Measurements from ENCODE around the gene PLAU.
"Not testable (repeated sequence)": the region's sequence is repeated elsewhere in the genome, so short reads cannot be mapped to it uniquely, and the experiment has no call there.

Gene PLAU

DNA sequence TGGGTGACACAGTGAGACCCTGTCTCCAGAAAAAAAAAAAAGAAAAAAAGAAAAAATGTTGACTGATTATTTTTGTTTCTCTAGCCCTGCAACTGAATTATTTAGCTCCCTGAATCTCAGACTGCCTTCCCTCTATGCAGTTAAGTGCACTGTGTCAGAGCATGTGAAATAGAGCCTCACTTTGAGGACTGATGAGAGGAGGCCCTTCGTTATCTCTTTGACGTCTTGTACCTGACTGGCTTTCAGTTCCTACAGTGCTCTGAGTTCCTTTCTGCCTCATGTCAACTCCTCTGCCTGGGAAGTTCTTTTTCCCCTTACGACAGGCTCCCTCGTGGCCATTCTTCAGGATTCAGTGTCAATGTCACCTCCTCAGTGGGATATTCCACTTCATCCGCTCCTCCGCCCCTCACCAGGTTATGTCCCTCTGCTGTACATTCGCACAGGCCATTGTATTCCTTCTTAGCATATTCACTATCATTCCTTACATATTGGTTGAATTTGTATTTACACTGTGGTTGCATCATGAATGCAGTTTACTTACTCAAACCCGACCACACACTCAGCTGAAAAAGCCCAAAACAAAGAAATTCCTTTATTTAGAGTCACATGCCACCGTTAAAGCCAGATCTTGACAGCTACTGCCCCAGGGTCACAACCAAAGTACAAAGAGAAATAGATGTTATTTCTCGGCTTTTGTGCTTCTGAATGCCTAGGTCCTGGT is 18.5 kb upstream of the PLAU start:
- in situ Hi-C loops (cut with HindIII; ENCODE audit: low pct_unique_long_range_greater_than_20kb, low sequenced_read_pairs), result no loop called here
- TF ChIP-seq JUND (IDR thresholded peaks at IDR 0.05; ENCODE audit: low read depth), result no peak
- DNase-seq (ENCODE audit: low read depth in 1 of 2, low spot score in 1 of 2), result no peak

DNA sequence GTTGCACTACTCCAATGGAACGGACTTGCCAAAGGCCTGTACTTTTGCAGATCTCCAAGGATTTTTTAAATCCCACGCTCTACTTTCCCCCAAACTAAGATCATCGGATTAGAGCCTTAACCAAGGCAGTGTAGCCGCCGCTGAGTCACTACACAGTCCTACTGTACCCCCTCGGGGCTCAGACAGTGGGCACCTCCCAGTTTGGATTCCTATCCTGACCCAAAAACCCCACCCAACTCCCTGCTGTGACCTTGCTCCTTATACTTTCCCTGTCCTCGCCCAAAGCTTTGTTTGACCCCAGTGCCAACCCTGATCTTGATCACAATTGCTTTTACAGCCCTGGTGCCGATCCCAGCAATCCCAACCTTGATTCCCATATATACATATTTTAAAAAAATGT is 17.5 kb upstream of the PLAU start:
- DNase-seq (ENCODE audit: low read depth in 1 of 2, low spot score in 1 of 2), result no peak
- in situ Hi-C loops (cut with HindIII; ENCODE audit: low pct_unique_long_range_greater_than_20kb, low sequenced_read_pairs), result no loop called here
- TF ChIP-seq JUND (IDR thresholded peaks at IDR 0.05; ENCODE audit: low read depth), result no peak

DNA sequence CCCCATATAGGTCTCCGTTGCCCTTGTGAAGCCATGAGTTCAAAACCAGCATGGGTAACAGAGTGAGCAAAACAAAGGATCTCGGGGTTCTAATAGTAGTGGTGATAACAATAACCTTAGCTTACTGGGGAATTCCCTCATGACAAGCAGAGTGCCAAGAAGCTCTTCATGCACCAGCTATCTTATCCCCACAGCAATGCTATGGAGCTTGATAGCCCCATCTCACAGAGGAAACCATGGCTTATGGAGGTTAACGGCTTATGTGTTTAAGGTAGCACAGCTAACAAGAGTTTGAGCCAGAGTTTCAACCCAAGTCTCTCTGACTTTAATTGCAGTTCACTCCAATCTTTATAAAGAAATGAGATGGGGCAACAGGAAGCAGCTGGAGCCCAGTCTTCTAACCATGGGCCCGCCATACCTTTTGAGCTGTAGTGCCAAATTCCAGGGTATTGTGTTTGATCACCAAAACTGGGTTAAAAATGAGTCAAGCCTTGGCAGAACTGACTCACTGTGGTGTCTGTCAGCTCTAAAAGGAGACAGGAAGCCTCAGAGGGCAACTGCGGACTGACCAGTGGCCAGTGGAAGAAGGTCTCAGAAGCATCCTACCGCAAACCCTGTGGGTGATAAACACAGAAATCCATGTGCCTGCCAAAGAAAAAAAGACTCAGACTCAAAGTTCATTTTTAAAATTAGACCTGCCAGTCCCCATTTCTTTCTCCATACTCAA is 16.5 kb upstream of the PLAU start:
- no peak for TF ChIP-seq JUND (IDR thresholded peaks at IDR 0.05; ENCODE audit: low read depth)
- in situ Hi-C loops (cut with HindIII; ENCODE audit: low pct_unique_long_range_greater_than_20kb, low sequenced_read_pairs), result no loop called here
- DNase-seq (ENCODE audit: low read depth in 1 of 2, low spot score in 1 of 2), result no peak

DNA sequence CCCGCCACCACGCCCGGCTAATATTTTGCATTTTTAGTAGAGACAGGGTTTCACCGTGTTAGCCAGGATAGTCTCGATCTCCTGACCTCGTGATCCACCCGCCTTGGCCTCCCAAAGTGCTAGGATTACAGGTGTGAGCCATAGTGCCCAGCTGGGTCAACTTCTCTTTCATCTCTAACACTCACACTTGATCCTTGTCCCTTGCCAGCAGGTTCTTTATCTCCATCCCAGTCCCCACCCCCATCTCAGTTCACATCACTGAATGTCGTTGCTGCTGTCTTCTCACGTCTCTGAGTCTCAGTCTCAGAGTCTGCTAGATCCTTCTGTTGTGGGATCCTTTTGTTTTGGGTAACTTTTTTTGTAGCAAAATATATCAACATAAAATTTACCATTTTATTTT is 15.6 kb upstream of the PLAU start:
- in situ Hi-C loops (cut with HindIII; ENCODE audit: low pct_unique_long_range_greater_than_20kb, low sequenced_read_pairs), result not testable (repeated sequence)

DNA sequence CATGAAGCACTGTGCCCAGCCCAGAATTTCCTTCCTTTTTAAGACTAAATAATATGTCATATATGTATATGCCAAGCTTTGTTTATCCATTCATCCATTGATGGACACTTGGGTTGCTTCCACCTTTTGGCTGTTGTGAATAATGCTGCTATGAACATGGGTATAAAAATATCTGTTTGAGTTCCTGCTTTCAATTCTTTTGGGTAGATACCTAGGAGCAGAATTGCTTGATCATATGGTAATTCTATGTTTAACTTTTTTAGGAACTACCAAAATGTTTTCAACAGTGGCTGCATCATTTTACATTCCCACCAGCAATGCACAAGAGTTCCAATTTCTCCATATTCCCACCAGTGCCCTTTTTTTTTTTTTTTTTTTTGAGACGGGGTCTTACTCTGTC is 13.2 kb upstream of the PLAU start:
- DNase-seq (ENCODE audit: low read depth in 1 of 2, low spot score in 1 of 2), result no peak
- in situ Hi-C loops (cut with HindIII; ENCODE audit: low pct_unique_long_range_greater_than_20kb, low sequenced_read_pairs), result no loop called here
- no peak for TF ChIP-seq JUND (IDR thresholded peaks at IDR 0.05; ENCODE audit: low read depth)

More for the DNA sequence above, 15.6 kb upstream of the PLAU start:
- not testable (repeated sequence) for DNase-seq (ENCODE audit: low read depth in 1 of 2, low spot score in 1 of 2)

DNA sequence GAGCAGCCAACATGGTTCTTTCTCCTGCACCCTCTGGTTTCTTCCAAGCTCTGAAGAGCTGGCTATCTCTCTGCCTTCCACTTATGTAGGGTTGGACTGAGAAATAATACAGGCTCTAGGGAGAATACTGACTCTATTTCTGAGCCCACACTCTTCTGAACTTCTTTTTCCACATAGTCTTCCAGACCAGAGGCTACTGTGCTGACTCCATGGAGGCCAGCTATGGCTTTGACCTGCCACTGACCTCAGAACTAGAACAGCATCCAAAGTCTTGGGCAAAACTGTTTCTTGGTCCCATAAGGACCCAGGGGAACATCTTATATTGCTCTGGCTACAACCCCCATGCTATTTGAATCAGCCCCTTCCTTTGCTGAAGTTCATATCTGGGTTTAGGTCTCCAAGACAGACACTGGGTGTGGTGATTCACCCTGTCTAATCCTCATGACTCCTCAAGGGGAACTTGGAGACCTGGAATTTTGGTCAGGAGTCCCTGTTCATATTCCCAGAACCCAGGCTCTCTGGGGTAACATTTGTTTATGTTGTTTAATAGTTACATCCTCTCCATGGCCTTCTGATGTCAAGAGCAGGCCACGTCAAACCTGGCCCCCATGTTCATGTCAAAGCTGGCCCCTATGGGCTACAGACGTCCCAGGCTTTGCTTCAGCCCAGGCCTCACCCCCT is 12.1 kb upstream of the PLAU start:
- in situ Hi-C loops (cut with HindIII; ENCODE audit: low pct_unique_long_range_greater_than_20kb, low sequenced_read_pairs), result no loop called here
- no peak for TF ChIP-seq JUND (IDR thresholded peaks at IDR 0.05; ENCODE audit: low read depth)
- DNase-seq (ENCODE audit: low read depth in 1 of 2, low spot score in 1 of 2), result no peak

DNA sequence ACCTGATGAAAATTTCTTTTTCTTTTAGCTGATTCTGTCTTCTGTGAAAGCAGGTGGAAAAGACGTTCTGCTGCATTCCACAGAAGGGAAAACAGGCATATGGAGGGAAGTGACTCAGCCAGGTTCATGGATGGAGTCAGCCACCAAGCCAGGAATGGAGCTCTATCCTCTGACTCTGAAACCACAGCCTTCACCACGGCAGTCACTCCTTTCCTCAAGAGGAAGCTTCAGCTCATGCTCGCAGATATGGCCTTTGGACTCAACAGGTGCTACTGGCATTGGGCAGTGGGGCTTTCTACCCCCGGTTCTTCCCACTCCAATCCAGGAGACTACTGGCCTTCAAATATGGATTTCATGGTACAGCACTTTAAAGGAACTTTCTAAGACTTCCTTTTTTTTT is 11.5 kb upstream of the PLAU start:
- in situ Hi-C loops (cut with HindIII; ENCODE audit: low pct_unique_long_range_greater_than_20kb, low sequenced_read_pairs), result no loop called here
- TF ChIP-seq JUND (IDR thresholded peaks at IDR 0.05; ENCODE audit: low read depth), result no peak
- DNase-seq (ENCODE audit: low read depth in 1 of 2, low spot score in 1 of 2), result peak in 1 of 2 experiments; percentile 25

DNA sequence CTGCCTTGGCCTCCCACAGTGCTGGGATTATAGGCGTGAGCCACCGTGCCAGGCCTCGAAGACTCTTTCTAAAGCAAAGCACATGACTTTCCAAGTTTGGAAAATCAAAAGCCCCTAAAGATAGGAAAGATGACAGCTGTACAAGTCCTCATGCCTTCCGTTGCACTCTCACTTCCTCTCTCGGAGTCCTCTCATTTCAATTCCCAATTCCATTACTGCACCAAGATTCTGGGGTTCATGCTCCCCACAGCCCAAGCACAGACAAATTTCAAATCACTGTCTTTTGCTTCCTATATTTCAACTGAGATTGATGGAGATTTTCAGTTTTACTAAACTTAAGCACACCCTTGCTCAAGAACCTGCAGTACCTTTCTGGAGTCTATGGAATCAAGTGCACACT is 10.9 kb upstream of the PLAU start:
- DNase-seq (ENCODE audit: low read depth in 1 of 2, low spot score in 1 of 2), result no peak
- no peak for TF ChIP-seq JUND (IDR thresholded peaks at IDR 0.05; ENCODE audit: low read depth)
- in situ Hi-C loops (cut with HindIII; ENCODE audit: low pct_unique_long_range_greater_than_20kb, low sequenced_read_pairs), result no loop called here

DNA sequence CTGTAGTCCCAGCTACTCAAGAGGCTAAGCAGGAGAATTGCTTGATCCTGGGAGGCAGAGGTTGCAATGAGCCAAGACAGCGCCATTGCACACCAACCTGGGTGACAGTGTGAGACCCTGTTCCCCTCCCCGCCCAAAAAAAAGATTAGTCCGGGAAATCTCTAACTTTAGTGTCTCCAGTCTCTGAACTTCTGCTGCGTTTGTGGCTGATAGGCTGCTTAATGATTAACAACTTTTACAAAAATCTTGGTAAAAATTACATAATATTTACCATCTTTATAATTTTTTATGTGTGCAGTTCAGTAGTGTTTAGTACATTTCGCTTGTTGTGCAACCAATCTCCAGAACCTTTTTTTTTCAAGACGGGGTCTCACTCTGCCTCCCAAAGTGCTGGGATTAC is 9.7 kb upstream of the PLAU start:
- no peak for DNase-seq (ENCODE audit: low read depth in 1 of 2, low spot score in 1 of 2)
- in situ Hi-C loops (cut with HindIII; ENCODE audit: low pct_unique_long_range_greater_than_20kb, low sequenced_read_pairs), result no loop called here
- TF ChIP-seq JUND (IDR thresholded peaks at IDR 0.05; ENCODE audit: low read depth), result no peak

DNA sequence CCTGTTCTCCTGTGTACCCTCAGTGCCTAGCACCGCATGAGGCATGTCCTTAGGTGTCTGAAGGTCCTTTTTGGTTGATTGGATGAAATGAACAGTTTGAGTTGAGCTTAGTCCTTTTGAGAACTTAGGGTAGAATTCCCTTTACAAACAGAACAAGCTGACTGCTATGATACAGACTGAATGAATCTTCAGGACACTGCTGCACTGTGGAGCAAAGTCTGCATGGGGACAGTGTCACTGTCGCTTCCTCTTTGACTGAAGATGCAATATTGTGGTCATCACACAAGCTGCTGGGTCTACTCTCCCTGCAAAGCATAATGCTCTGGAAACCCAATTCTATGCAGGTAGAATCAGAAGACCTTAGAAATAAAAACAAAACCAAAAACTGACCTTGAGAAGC is 8.6 kb upstream of the PLAU start:
- no peak for DNase-seq (ENCODE audit: low read depth in 1 of 2, low spot score in 1 of 2)
- TF ChIP-seq JUND (IDR thresholded peaks at IDR 0.05; ENCODE audit: low read depth), result no peak
- in situ Hi-C loops (cut with HindIII; ENCODE audit: low pct_unique_long_range_greater_than_20kb, low sequenced_read_pairs), result no loop called here

DNA sequence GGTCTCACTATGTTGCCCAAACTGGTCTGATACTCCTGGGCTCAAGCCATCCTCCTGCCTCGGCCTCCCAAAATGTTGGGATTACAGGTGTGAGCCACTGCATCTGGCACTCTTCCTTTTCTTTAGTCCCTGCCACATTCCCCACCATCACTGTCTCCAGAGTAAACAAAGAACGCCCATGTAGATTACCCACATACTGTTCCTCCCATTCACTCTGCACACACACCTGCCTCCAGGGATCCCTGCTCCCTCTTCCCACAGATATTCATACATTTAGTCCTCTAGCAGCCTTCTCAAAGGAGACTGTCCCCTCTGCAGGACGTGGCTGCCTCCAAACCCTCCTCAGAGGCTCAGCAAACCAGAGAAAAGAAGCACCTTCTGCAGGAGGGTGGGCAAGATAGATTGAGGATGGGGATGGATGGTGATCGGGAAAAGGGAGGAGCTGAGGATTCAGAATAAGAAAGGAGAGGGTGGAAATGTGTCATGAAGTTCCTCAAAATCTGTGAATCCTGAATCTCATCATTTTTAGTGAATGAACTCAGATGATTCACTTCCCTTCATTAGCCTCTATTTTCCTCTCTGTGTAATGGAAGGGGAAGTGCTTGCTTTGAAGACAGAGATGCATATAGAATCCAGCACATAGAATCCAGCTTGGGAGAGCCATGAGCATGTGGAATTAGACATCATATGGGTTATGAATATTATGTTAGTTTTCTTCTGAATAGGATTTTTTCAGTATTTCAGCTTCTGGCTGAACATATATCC is 5.5 kb upstream of the PLAU start:
- no peak for TF ChIP-seq JUND (IDR thresholded peaks at IDR 0.05; ENCODE audit: low read depth)
- DNase-seq (ENCODE audit: low read depth in 1 of 2, low spot score in 1 of 2), result no peak
- in situ Hi-C loops (cut with HindIII; ENCODE audit: low pct_unique_long_range_greater_than_20kb, low sequenced_read_pairs), result no loop called here

DNA sequence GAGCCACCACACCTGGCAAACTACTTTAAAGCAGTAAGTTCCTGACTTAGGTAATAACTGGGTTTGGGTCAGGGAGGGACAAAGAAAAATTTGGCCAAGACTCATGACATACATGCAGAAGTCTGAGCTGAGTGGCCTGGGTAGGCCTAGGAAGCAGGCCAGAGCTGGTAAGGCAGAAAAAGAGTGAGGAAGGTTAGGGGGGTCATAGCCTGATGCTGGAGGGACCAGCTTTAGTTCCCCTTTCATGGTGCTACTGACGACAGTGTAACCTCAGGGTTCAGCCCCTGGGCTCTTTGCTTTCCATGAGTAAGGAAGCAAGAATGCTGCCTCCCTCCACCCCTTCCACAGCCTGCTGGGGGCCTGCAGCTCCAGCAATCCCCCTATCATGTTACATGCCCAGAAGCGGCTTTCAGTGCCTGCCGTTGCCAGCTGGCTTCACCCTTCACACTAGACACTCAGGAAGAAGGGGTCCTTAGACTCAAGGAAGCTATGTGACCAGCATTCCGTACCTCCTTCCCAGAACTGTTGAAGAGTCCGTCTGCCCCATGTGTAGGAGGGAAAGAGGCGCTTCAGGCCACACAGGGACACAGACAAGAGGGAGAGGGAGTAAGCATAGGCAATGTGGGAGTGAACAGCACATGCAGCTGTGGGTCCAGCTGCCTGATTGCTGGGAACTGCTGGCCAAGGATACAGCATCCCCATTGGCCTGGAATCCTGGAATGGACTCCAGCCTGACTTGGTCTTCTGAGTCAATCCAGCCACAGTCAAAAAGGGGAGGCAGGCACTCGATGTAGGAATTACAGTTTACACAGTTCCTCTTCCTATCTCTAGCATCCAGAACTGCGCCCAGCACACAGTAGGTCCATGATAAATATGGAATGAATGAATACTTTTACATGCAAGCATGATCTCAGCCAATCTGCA is 4.1 kb upstream of the PLAU start:
- in situ Hi-C loops (cut with HindIII; ENCODE audit: low pct_unique_long_range_greater_than_20kb, low sequenced_read_pairs), result no loop called here
- no peak for TF ChIP-seq JUND (IDR thresholded peaks at IDR 0.05; ENCODE audit: low read depth)
- DNase-seq (ENCODE audit: low read depth in 1 of 2, low spot score in 1 of 2), result peak in 1 of 2 experiments; percentile 20

All from T47D (cell line).